ENCODE measurements around the gene TGFBR2.
"Not testable (repeated sequence)": the region's sequence is repeated elsewhere in the genome, so short reads cannot be mapped to it uniquely, and the experiment has no call there.

Gene TGFBR2

GRCh38 chr3:30665539-30665938 lies 59.1 kb downstream of the TGFBR2 start:
- no peak for TF ChIP-seq CTCF (IDR thresholded peaks at IDR 0.05; ENCODE audit: low read depth, low read length, missing control alignments)
- H3K4me3 ChIP-seq (replicated peaks; ENCODE audit: low read depth, low read length) = no peak overlapping the region
- DNase-seq (ENCODE audit: extremely low read depth, low read depth) = no peak

- H3K4me3 ChIP-seq (replicated peaks; ENCODE audit: low read depth, low read length) = no peak overlapping the region
- DNase-seq (ENCODE audit: extremely low read depth, low read depth) = no peak
- TF ChIP-seq CTCF (IDR thresholded peaks at IDR 0.05; ENCODE audit: low read depth, low read length, missing control alignments) = no peak
Observed at GRCh38 chr3:30666572-30667279, 60.3 kb downstream of the TGFBR2 start.

- no peak for TF ChIP-seq CTCF (IDR thresholded peaks at IDR 0.05; ENCODE audit: low read depth, low read length, missing control alignments)
- no peak for DNase-seq (ENCODE audit: extremely low read depth, low read depth)
- H3K4me3 ChIP-seq (replicated peaks; ENCODE audit: low read depth, low read length) = no peak overlapping the region
Observed at GRCh38 chr3:30667280-30667651, 60.9 kb downstream of the TGFBR2 start.

GRCh38 chr3:30668051-30668609 lies 61.7 kb downstream of the TGFBR2 start:
- H3K4me3 ChIP-seq (replicated peaks; ENCODE audit: low read depth, low read length) = no peak overlapping the region
- no peak for DNase-seq (ENCODE audit: extremely low read depth, low read depth)
- no peak for TF ChIP-seq CTCF (IDR thresholded peaks at IDR 0.05; ENCODE audit: low read depth, low read length, missing control alignments)

- not testable (repeated sequence) for DNase-seq (ENCODE audit: extremely low read depth, low read depth); H3K4me3 ChIP-seq (replicated peaks; ENCODE audit: low read depth, low read length)
Observed at GRCh38 chr3:30669360-30669934, 63.0 kb downstream of the TGFBR2 start.

- no peak for DNase-seq (ENCODE audit: extremely low read depth, low read depth)
- no peak for TF ChIP-seq CTCF (IDR thresholded peaks at IDR 0.05; ENCODE audit: low read depth, low read length, missing control alignments)
- H3K4me3 ChIP-seq (replicated peaks; ENCODE audit: low read depth, low read length) = no peak overlapping the region
Observed at GRCh38 chr3:30670292-30670691, 63.9 kb downstream of the TGFBR2 start.

- no peak for DNase-seq (ENCODE audit: extremely low read depth, low read depth)
- no peak for TF ChIP-seq CTCF (IDR thresholded peaks at IDR 0.05; ENCODE audit: low read depth, low read length, missing control alignments)
- H3K4me3 ChIP-seq (replicated peaks; ENCODE audit: low read depth, low read length) = no peak overlapping the region
Observed at GRCh38 chr3:30671527-30672286, 65.3 kb downstream of the TGFBR2 start.
